ENCODE data around the gene ITGA2. TPM values are rescaled to one million over a fixed set of nuclear protein-coding genes. Genes with fewer than 3 reads are reported as not detected.

ITGA2 gene
- total and polyA plus RNA-seq, 2 of the 8 experiments (the other 6 are each of a cell fraction or from before 2014, with no cell fraction given), result 1.4 to 7.7 TPM

GRCh38 chr5:53035868-53036381 is 46.8 kb downstream of the ITGA2 start:
- no peak overlapping the region for H3K4me3 ChIP-seq (ENCODE audit: extremely low read depth in 1 of 4, insufficient read depth in 2 of 4, low read depth in 3 of 4, low read length in 4 of 4)
- no peak overlapping the region for H3K4me2 ChIP-seq (ENCODE audit: insufficient read depth in 1 of 2, low read depth in 2 of 2, low read length in 2 of 2)
- H3K27ac ChIP-seq (ENCODE audit: low read depth, low read length), result no peak overlapping the region
- no peak overlapping the region for H3K18ac ChIP-seq (ENCODE audit: extremely low read depth, low read length)
- H2BK20ac ChIP-seq (ENCODE audit: low read length), result no peak overlapping the region
- DNase-seq (ENCODE audit: low read depth in 1 of 2, low spot score in 2 of 2), result no peak
- no peak overlapping the region for H2BK5ac ChIP-seq (ENCODE audit: low read depth, low read length)
- H3K9ac ChIP-seq (replicated peaks in 1 of 4; ENCODE audit: extremely low read depth in 1 of 4, low read depth in 3 of 4, low read length in 3 of 4), result no peak overlapping the region
- no peaks in the 10 kb centered on the region for H3K27me3 ChIP-seq (replicated peaks in 1 of 4; ENCODE audit: control insufficient read depth in 3 of 4, extremely low read depth in 1 of 4, insufficient read depth in 3 of 4, low read length in 3 of 4)
- H4K8ac ChIP-seq (ENCODE audit: extremely low read depth, insufficient read depth, low read length), result no peak overlapping the region
- peak; percentile 18 to 32; a peak in 3 of 4 replicates for TF ChIP-seq RAD21 (IDR thresholded peaks at IDR 0.05 in 1 of 2, conservative IDR thresholded peaks at IDR 0.05 in 1 of 2; ENCODE audit: low read depth in 2 of 2, low read length in 2 of 2)
- TF ChIP-seq CTCF (IDR thresholded peaks at IDR 0.05; ENCODE audit: control extremely low read depth in 1 of 3, insufficient read depth in 1 of 3, low read depth in 1 of 3, low read length in 3 of 3), result peak in 2 of 3 experiments; percentile 35 to 57; a peak in 2 of 4 replicates
- no peak for TF ChIP-seq E2F6 (IDR thresholded peaks at IDR 0.05)
- FAIRE-seq, result peak; percentile 84
- no peak overlapping the region for H2AK5ac ChIP-seq (ENCODE audit: low read depth, low read length)
- no peaks in the 10 kb centered on the region for H3K4me1 ChIP-seq (replicated peaks in 1 of 4; ENCODE audit: control insufficient read depth in 3 of 4, insufficient read depth in 4 of 4, low read length in 3 of 4)
- H4K5ac ChIP-seq (ENCODE audit: insufficient read length, low read depth, low read length), result no peak overlapping the region
- H2BK12ac ChIP-seq (ENCODE audit: low read depth, low read length), result no peak overlapping the region
- no peaks in the 10 kb centered on the region for H3K79me1 ChIP-seq (ENCODE audit: low read depth, low read length)
- H3K36me3 ChIP-seq (ENCODE audit: control insufficient read depth in 2 of 4, insufficient read depth in 4 of 4, low read length in 3 of 4), result no peaks in the 10 kb centered on the region
- H3K23ac ChIP-seq (ENCODE audit: insufficient read length), result no peak overlapping the region
- no peak overlapping the region for H2BK15ac ChIP-seq (ENCODE audit: low read length)
- no peak overlapping the region for H2AFZ ChIP-seq (ENCODE audit: low read length)
- no peak overlapping the region for H3K14ac ChIP-seq (ENCODE audit: insufficient read length)
- H4K20me1 ChIP-seq (replicated peaks in 1 of 2; ENCODE audit: control insufficient read depth in 1 of 2, insufficient read depth in 2 of 2, low read length in 2 of 2), result no peaks in the 10 kb centered on the region
- H3K79me2 ChIP-seq (ENCODE audit: control insufficient read depth in 1 of 2, insufficient read depth in 2 of 2, low read length in 2 of 2), result no peaks in the 10 kb centered on the region
- H3K23me2 ChIP-seq (ENCODE audit: low read depth, low read length), result no peaks in the 10 kb centered on the region
- H3K9me3 ChIP-seq (ENCODE audit: insufficient read depth in 2 of 2, low read depth in 1 of 2, low read length in 1 of 2), result no peaks in the 10 kb centered on the region
- 40% methylated on average over 2 of the region's 2 CpGs; no CpG with 5 or more reads in 1 of the 2 experiments for WGBS, 2 experiments (ENCODE audit: extremely low coverage in 1 of 2, insufficient coverage in 1 of 2, insufficient read length in 1 of 2, insufficient replicate concordance in 2 of 2, low coverage in 1 of 2, low lambda C conversion rate in 2 of 2, missing lambda C conversion rate in 1 of 2)
- CTCF ChIA-PET (ENCODE audit: partially characterized antibody), result interaction anchor here (0.6 to 2.9 kb wide), 29 partner anchors 8 to 414 kb away, joined by 3 to 32 read pairs (median 5); no protein-coding TSS in a partner anchor
- POLR2A ChIA-PET (ENCODE audit: partially characterized antibody), result no interaction called here
- H2BK120ac ChIP-seq (replicated peaks; ENCODE audit: low read depth, low read length), result no peak overlapping the region
- no peak overlapping the region for H3K56ac ChIP-seq (replicated peaks; ENCODE audit: insufficient read length, low read depth, low read length)
- no peak overlapping the region for H4K91ac ChIP-seq (replicated peaks; ENCODE audit: insufficient read length, low read length)
- H3K4ac ChIP-seq (replicated peaks; ENCODE audit: insufficient read length, low read depth, low read length), result no peak overlapping the region

All from H1 (cell line).